ENCODE data around the gene KIR2DL4. TPM values are rescaled to one million over a fixed set of nuclear protein-coding genes. Genes with fewer than 3 reads are reported as not detected.
"Not testable (repeated sequence)": the region's sequence is repeated elsewhere in the genome, so short reads cannot be mapped to it uniquely, and the experiment has no call there.

KIR2DL4 gene
- total RNA-seq, 4 donors from 2014 or later, result not detected

- not testable (repeated sequence) for H3K27me3 ChIP-seq, H3K27ac ChIP-seq, H3K4me1 ChIP-seq, ATAC-seq, H3K36me3 ChIP-seq, H3K4me3 ChIP-seq, H3K9me3 ChIP-seq
- WGBS, 2 donors (ENCODE audit: low coverage in 1 of 2), result 34 to 68% methylated on average over 2 of the region's 4 CpGs
Measured at GRCh38 chr19:54777851-54778250, 25.6 kb upstream of the KIR2DL4 start.

- 67 to 70% methylated on average over 4 to 7 of the region's 7 CpGs for WGBS, 2 donors (ENCODE audit: low coverage in 1 of 2)
- not testable (repeated sequence) for H3K36me3 ChIP-seq, H3K27ac ChIP-seq, ATAC-seq, H3K27me3 ChIP-seq, H3K9me3 ChIP-seq, H3K4me1 ChIP-seq, H3K4me3 ChIP-seq
Measured at GRCh38 chr19:54778896-54779295, 24.5 kb upstream of the KIR2DL4 start.

GRCh38 chr19:54782916-54783315 is 20.5 kb upstream of the KIR2DL4 start:
- not testable (repeated sequence) for ATAC-seq, H3K36me3 ChIP-seq, H3K4me3 ChIP-seq, H3K4me1 ChIP-seq, H3K9me3 ChIP-seq, H3K27ac ChIP-seq
- 53 to 86% methylated on average over 2 to 3 of the region's 4 CpGs for WGBS, 2 donors (ENCODE audit: low coverage in 1 of 2)
- H3K27me3 ChIP-seq, result peaks cover 13% of the 10 kb centered on the region

- H3K36me3 ChIP-seq, H3K9me3 ChIP-seq, H3K27ac ChIP-seq, ATAC-seq, H3K4me1 ChIP-seq, H3K4me3 ChIP-seq: not testable (repeated sequence)
- H3K27me3 ChIP-seq, result peaks cover 13% of the 10 kb centered on the region
- WGBS, 2 donors (ENCODE audit: low coverage in 1 of 2), result 80 to 89% methylated on average over 5 to 14 of the region's 24 CpGs
Measured at GRCh38 chr19:54786091-54786723, 17.2 kb upstream of the KIR2DL4 start.

- H3K9me3 ChIP-seq, H3K4me3 ChIP-seq, H3K36me3 ChIP-seq, H3K4me1 ChIP-seq, ATAC-seq, H3K27ac ChIP-seq: not testable (repeated sequence)
- peaks cover 13% of the 10 kb centered on the region for H3K27me3 ChIP-seq
- 84% methylated on average over 6 of the region's 6 CpGs; no CpG with 5 or more reads in 1 of the 2 donors for WGBS, 2 donors (ENCODE audit: low coverage in 1 of 2)
Measured at GRCh38 chr19:54788154-54788553, 15.3 kb upstream of the KIR2DL4 start.

GRCh38 chr19:54790711-54791110 is 12.7 kb upstream of the KIR2DL4 start:
- Histone ChIP-seq H3K4me1 (no peaks in the 10 kb centered on the region), H3K27ac (no peak overlapping the region), H3K36me3 (no peaks in the 10 kb centered on the region), H3K9me3 (no peaks in the 10 kb centered on the region), H3K4me3 (no peak overlapping the region), H3K27me3 (peaks cover 13% of the 10 kb centered on the region)
- no peak for ATAC-seq
- WGBS, 2 donors (ENCODE audit: low coverage in 1 of 2), result 17 to 44% methylated on average over 1 to 2 of the region's 5 CpGs
- TF ChIP-seq POLR2A (IDR thresholded peaks at IDR 0.05) (no peak), CTCF (IDR thresholded peaks at IDR 0.05) (no peak), POLR2AphosphoS5 (IDR thresholded peaks at IDR 0.05) (no peak)

- Histone ChIP-seq H3K27ac (no peak overlapping the region), H3K4me3 (no peak overlapping the region), H3K4me1 (no peaks in the 10 kb centered on the region), H3K36me3 (no peaks in the 10 kb centered on the region), H3K9me3 (no peaks in the 10 kb centered on the region), H3K27me3 (peaks cover 11% of the 10 kb centered on the region)
- no peak for TF ChIP-seq CTCF (IDR thresholded peaks at IDR 0.05)
- TF ChIP-seq EP300 (IDR thresholded peaks at IDR 0.05), result no peak
- TF ChIP-seq POLR2AphosphoS5 (IDR thresholded peaks at IDR 0.05), result no peak
- no peak for TF ChIP-seq POLR2A (IDR thresholded peaks at IDR 0.05)
- ATAC-seq, result no peak
- WGBS, 2 donors (ENCODE audit: low coverage in 1 of 2), result 69 to 73% methylated on average over 3 to 6 of the region's 6 CpGs
Measured at GRCh38 chr19:54791476-54791875, 11.9 kb upstream of the KIR2DL4 start.

- peaks cover 16% of the 10 kb centered on the region for H3K27me3 ChIP-seq
- H3K4me1 ChIP-seq, result no peaks in the 10 kb centered on the region
- H3K36me3 ChIP-seq, result no peaks in the 10 kb centered on the region
- H3K27ac ChIP-seq, result no peak overlapping the region
- TF ChIP-seq POLR2A (IDR thresholded peaks at IDR 0.05), result no peak
- TF ChIP-seq POLR2AphosphoS5 (IDR thresholded peaks at IDR 0.05), result no peak
- TF ChIP-seq EP300 (IDR thresholded peaks at IDR 0.05), result no peak
- TF ChIP-seq CTCF (IDR thresholded peaks at IDR 0.05), result no peak
- H3K4me3 ChIP-seq, result peak overlapping the region in 1 of 2 donors; percentile 20
- no peaks in the 10 kb centered on the region for H3K9me3 ChIP-seq
- WGBS, 2 donors (ENCODE audit: low coverage in 1 of 2), result 45 to 64% methylated on average over 8 of the region's 8 CpGs
- no peak for ATAC-seq
Measured at GRCh38 chr19:54792814-54793213, 10.6 kb upstream of the KIR2DL4 start.
